PC-3 (cell line): Measurements from ENCODE around the gene GLOD5. TPM values are rescaled to one million over a fixed set of nuclear protein-coding genes. Genes with fewer than 3 reads are reported as not detected.

Source experiments
- ATAC-seq: fragments of 200-7000 bp; cut with Tn5 transposase; 2 replicates; pipeline ENCODE4 v1.9.1; 2020; ENCODE audit warnings: mild to moderate bottlenecking, moderate library complexity
- BruUV-seq: library from RNA; stranded (reverse); fragments of 400-500 nt; replicated peaks from 2 replicates; lab custom pipeline; 2021; lab: Mats Ljungman, UMichigan
- CTCF ChIA-PET: fragments of 300-600 bp; sonication (Branson Sonifier 250); formaldehyde crosslinking; loops from one replicate; lab custom pipeline; 2022; ENCODE audit warnings: antibody characterized with exemption; lab: Charles Lee
- POLR2A ChIA-PET: fragments of 300-600 bp; sonication (Branson Sonifier 250); formaldehyde crosslinking; loops from one replicate; lab custom pipeline; 2022; ENCODE audit warnings: antibody characterized with exemption; ENCODE audit not compliant: unreplicated experiment; lab: Charles Lee
- DNase-seq: peaks from one replicate; pipeline ENCODE4 v3.0.0-alpha.2; 2015
- H2AFZ ChIP-seq: fragments of 300-600 bp; sonication (generic); 2 replicates; pipeline ENCODE4 v1.6.0; 2016; ENCODE audit warnings: antibody characterized with exemption, low read length
- H3F3A ChIP-seq: fragments of 300-600 bp; sonication (generic); one replicate; pipeline ENCODE4 v1.6.0; 2017; ENCODE audit warnings: antibody characterized with exemption, low read length, control low read depth, mild to moderate bottlenecking; ENCODE audit not compliant: unreplicated experiment
- H3K27ac ChIP-seq: fragments of 300-600 bp; sonication (generic); 2 replicates; pipeline ENCODE4 v1.5.1; 2016; ENCODE audit warnings: mild to moderate bottlenecking, low read length
- H3K27me3 ChIP-seq: fragments of 300-600 bp; sonication (generic); 2 replicates; pipeline ENCODE4 v1.6.1; 2016; ENCODE audit warnings: low read length, mixed read lengths
- H3K36me3 ChIP-seq: fragments of 300-600 bp; sonication (generic); 2 replicates; pipeline ENCODE4 v1.6.1; 2016; ENCODE audit warnings: low read depth, mixed run types, low read length, mixed read lengths
- H3K4me1 ChIP-seq: fragments of 300-600 bp; sonication (generic); 2 replicates; pipeline ENCODE4 v1.5.1; 2016; ENCODE audit warnings: low read length; ENCODE audit not compliant: insufficient read depth
- H3K4me2 ChIP-seq: fragments of 300-600 bp; sonication (generic); 2 replicates; pipeline ENCODE4 v1.6.0; 2016; ENCODE audit warnings: low read length
- H3K4me3 ChIP-seq: fragments of 300-600 bp; sonication (generic); 2 replicates; pipeline ENCODE4 v1.5.1; 2016; ENCODE audit warnings: mild to moderate bottlenecking, low read length, mixed read lengths
- H3K79me2 ChIP-seq: fragments of 300-600 bp; sonication (generic); 2 replicates; pipeline ENCODE4 v1.6.1; 2017; ENCODE audit warnings: low read length, mixed read lengths
- H3K9ac ChIP-seq: fragments of 300-600 bp; sonication (generic); 2 replicates; pipeline ENCODE4 v1.6.0; 2016; ENCODE audit warnings: mild to moderate bottlenecking, low read length
- H3K9me2 ChIP-seq: fragments of 300-600 bp; sonication (generic); replicated peaks from 2 replicates; pipeline ENCODE4 v1.6.1; 2016; ENCODE audit warnings: mixed run types, low read length, mixed read lengths
- H3K9me3 ChIP-seq: fragments of 300-600 bp; sonication (generic); 2 replicates; pipeline ENCODE4 v1.6.1; 2016; ENCODE audit warnings: low read length, mixed read lengths
- H4K20me1 ChIP-seq: fragments of 300-600 bp; sonication (generic); 2 replicates; pipeline ENCODE4 v1.6.1; 2016; ENCODE audit warnings: low read length, mixed read lengths
- CTCF ChIP-seq: fragments of 300-600 bp; sonication (generic); conservative IDR thresholded peaks from 2 replicates; pipeline ENCODE4 v1.5.1; 2017; ENCODE audit warnings: antibody characterized with exemption, low read depth, mild to moderate bottlenecking, low read length
- EZH2 ChIP-seq: fragments of 300-600 bp; sonication (generic); IDR thresholded peaks from one replicate; pipeline ENCODE4 v1.6.1; 2017; ENCODE audit warnings: antibody characterized with exemption, mild to moderate bottlenecking, low read length; ENCODE audit not compliant: unreplicated experiment
- EZH2phosphoT487 ChIP-seq: fragments of 300-600 bp; sonication (generic); IDR thresholded peaks from 2 replicates; pipeline ENCODE4 v1.6.1; 2018; ENCODE audit warnings: mild to moderate bottlenecking, antibody characterized with exemption, low read length, borderline replicate concordance
- intact Hi-C: fragments of 100-400 bp; cut with micrococcal nuclease; formaldehyde crosslinking; loops from 2 replicates; pipeline ENCODE4 v1.9.0; 2023
- total RNA-seq: library from RNA; depleted of rRNA; stranded (reverse); fragments of >200 nt; gene quantifications from 2 replicates; pipeline ENCODE4 v1.2.3, GENCODE V29; 2014

Gene GLOD5
- total RNA-seq, 1 experiment from 2014 or later: not detected

GRCh38 chrX:48736303-48736702, 25.2 kb upstream of the GLOD5 start:
- Histone ChIP-seq H3K9me2 (no peaks in the 10 kb centered on the region), H3F3A (no peaks in the 10 kb centered on the region), H3K79me2 (no peaks in the 10 kb centered on the region), H3K9ac (no peak overlapping the region; the same call in 1 of the 2 replicates), H3K36me3 (no peaks in the 10 kb centered on the region), H2AFZ (peak overlapping the region; percentile 59; the same call in 1 of the 2 replicates), H3K4me1 (peaks cover 7% of the 10 kb centered on the region), H4K20me1 (no peaks in the 10 kb centered on the region), H3K9me3 (no peaks in the 10 kb centered on the region), H3K27ac (no peak overlapping the region), H3K27me3 (no peaks in the 10 kb centered on the region), H3K4me3 (peak overlapping the region; percentile 85), H3K4me2 (peak overlapping the region; percentile 58)
- DNase-seq: no peak
- intact Hi-C loops: no loop called here
- BruUV-seq: no TSS peak
- ATAC-seq: no peak
- POLR2A ChIA-PET: no interaction called here
- CTCF ChIA-PET: no interaction called here
- TF ChIP-seq CTCF (no peak), EZH2phosphoT487 (no peak), EZH2 (no peak)

- Histone ChIP-seq H3K27me3 (no peaks in the 10 kb centered on the region), H3K4me3 (peak overlapping the region; percentile 85)
- no peak for ATAC-seq
Observed at GRCh38 chrX:48736878-48737212, 24.7 kb upstream of the GLOD5 start.

More at GRCh38 chrX:48736878-48737212, 24.7 kb upstream of the GLOD5 start:
- no peak overlapping the region; the same call in 1 of the 2 replicates for H3K9ac ChIP-seq
- H3K79me2 ChIP-seq: no peaks in the 10 kb centered on the region
- ChIA-PET POLR2A (interaction anchor here (0.6 to 1.4 kb wide), 11 partner anchors 33 to 1628 kb away, joined by 3 to 10 read pairs (median 4); partner anchors contain the start of genes HDAC6, SLC35A2 and SUV39H1), CTCF (no interaction called here)
- no peak overlapping the region for H3K27ac ChIP-seq
- no peaks in the 10 kb centered on the region for H3K36me3 ChIP-seq
- no peak for DNase-seq
- no peaks in the 10 kb centered on the region for H4K20me1 ChIP-seq
- TF ChIP-seq EZH2phosphoT487 (no peak), EZH2 (no peak), CTCF (no peak)
- peaks cover 7% of the 10 kb centered on the region for H3K4me1 ChIP-seq
- H3K9me3 ChIP-seq: no peaks in the 10 kb centered on the region
- H3K9me2 ChIP-seq: no peaks in the 10 kb centered on the region
- intact Hi-C loops: no loop called here
- peak overlapping the region; percentile 58 for H3K4me2 ChIP-seq
- no peaks in the 10 kb centered on the region for H3F3A ChIP-seq
- TSS peak; percentile 77 for BruUV-seq
- H2AFZ ChIP-seq: peak overlapping the region; percentile 59
